ENCODE measurements around the gene FBP2. TPM values are rescaled to one million over a fixed set of nuclear protein-coding genes. Genes with fewer than 3 reads are reported as not detected.

Gene FBP2
- polyA plus RNA-seq, 1 donor (not counting 4 experiments of a cell fraction or from before 2014, with no cell fraction given) = not detected

DNA sequence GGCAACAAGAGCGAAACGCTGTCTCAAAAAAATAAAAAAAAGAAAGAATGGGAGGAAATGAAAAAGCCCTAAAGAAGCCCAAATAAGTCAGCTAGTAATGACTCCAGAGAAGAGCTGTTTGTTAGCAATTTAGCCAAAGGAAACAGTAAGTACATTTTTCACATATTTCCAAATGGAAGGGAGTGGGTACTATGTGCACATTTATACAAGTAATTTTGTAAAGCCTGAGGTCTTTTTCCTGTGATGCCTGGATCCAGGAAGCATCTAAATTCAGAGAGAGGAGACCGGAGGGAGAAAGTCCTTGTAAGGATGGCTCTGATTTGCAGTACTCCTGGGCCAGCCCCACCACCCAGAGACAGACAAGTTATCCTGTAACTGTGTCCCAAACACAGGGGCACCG lies 31.0 kb upstream of the FBP2 start:
- H3K27me3 ChIP-seq (ENCODE audit: control insufficient read depth, extremely low read depth, insufficient read depth, low read length) = no peaks in the 10 kb centered on the region
- TF ChIP-seq EZH2 (IDR thresholded peaks at IDR 0.05; ENCODE audit: low read length) = no peak
- TF ChIP-seq, protein P1, sequence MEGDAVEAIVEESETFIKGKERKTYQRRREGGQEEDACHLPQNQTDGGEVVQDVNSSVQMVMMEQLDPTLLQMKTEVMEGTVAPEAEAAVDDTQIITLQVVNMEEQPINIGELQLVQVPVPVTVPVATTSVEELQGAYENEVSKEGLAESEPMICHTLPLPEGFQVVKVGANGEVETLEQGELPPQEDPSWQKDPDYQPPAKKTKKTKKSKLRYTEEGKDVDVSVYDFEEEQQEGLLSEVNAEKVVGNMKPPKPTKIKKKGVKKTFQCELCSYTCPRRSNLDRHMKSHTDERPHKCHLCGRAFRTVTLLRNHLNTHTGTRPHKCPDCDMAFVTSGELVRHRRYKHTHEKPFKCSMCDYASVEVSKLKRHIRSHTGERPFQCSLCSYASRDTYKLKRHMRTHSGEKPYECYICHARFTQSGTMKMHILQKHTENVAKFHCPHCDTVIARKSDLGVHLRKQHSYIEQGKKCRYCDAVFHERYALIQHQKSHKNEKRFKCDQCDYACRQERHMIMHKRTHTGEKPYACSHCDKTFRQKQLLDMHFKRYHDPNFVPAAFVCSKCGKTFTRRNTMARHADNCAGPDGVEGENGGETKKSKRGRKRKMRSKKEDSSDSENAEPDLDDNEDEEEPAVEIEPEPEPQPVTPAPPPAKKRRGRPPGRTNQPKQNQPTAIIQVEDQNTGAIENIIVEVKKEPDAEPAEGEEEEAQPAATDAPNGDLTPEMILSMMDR (optimal IDR thresholded peaks at IDR 0.05 in 1 of 3, IDR thresholded peaks at IDR 0.05 in 1 of 3, conservative IDR thresholded peaks at IDR 0.05 in 1 of 3; ENCODE audit: extremely low read depth in 1 of 3, insufficient read depth in 2 of 3, low read length in 3 of 3) = no peak
- H3K9me3 ChIP-seq (ENCODE audit: control insufficient read depth, low read depth, low read length) = no peaks in the 10 kb centered on the region
- dilution Hi-C loops (cut with MboI; ENCODE audit: extremely low pct_ligation_motif_present, low sequenced_read_pairs) = no loop called here
- H3K9me1 ChIP-seq (ENCODE audit: control insufficient read depth, extremely low read depth, insufficient read depth, low read length) = no peaks in the 10 kb centered on the region
- H3K4me2 ChIP-seq (ENCODE audit: control insufficient read depth, extremely low read depth, insufficient read depth, low read depth, low read length) = no peak overlapping the region
- no peaks in the 10 kb centered on the region for H3K79me2 ChIP-seq (ENCODE audit: control insufficient read depth, insufficient read depth, low read length)
- DNase-seq (ENCODE audit: low read depth, low spot score) (no peak), FAIRE-seq (no peak)
- no peak overlapping the region for H3K9ac ChIP-seq (ENCODE audit: control insufficient read depth, extremely low read depth, insufficient read depth, low read length)
- H3K36me3 ChIP-seq (ENCODE audit: control insufficient read depth in 2 of 2, extremely low read depth in 1 of 2, insufficient read depth in 2 of 2, low read length in 2 of 2) = no peaks in the 10 kb centered on the region
- no peak overlapping the region for H3K27ac ChIP-seq (ENCODE audit: control insufficient read depth, insufficient read depth, low read length)
- H3K4me1 ChIP-seq (ENCODE audit: control insufficient read depth, extremely low read depth, insufficient read depth, low read length) = no peaks in the 10 kb centered on the region
- no peaks in the 10 kb centered on the region for H4K20me1 ChIP-seq (ENCODE audit: control insufficient read depth, extremely low read depth, insufficient read depth, low read length)
- H3K4me3 ChIP-seq (ENCODE audit: control insufficient read depth in 2 of 3, extremely low read depth in 1 of 3, insufficient read depth in 2 of 3, low read depth in 1 of 3, low read length in 3 of 3) = no peak overlapping the region
- H2AFZ ChIP-seq (ENCODE audit: control insufficient read depth, low read length) = no peak overlapping the region

- no peak for TF ChIP-seq EZH2 (IDR thresholded peaks at IDR 0.05; ENCODE audit: low read length)
- TF ChIP-seq, protein P1 (optimal IDR thresholded peaks at IDR 0.05 in 1 of 3, IDR thresholded peaks at IDR 0.05 in 1 of 3, conservative IDR thresholded peaks at IDR 0.05 in 1 of 3; ENCODE audit: extremely low read depth in 1 of 3, insufficient read depth in 2 of 3, low read length in 3 of 3) = peak in 1 of 3 experiments; percentile 27
- Histone ChIP-seq H3K27ac (ENCODE audit: control insufficient read depth, insufficient read depth, low read length) (no peak overlapping the region), H3K9ac (ENCODE audit: control insufficient read depth, extremely low read depth, insufficient read depth, low read length) (no peak overlapping the region), H4K20me1 (ENCODE audit: control insufficient read depth, extremely low read depth, insufficient read depth, low read length) (no peaks in the 10 kb centered on the region), H3K36me3 (ENCODE audit: control insufficient read depth in 2 of 2, extremely low read depth in 1 of 2, insufficient read depth in 2 of 2, low read length in 2 of 2) (no peaks in the 10 kb centered on the region), H3K4me2 (ENCODE audit: control insufficient read depth, extremely low read depth, insufficient read depth, low read depth, low read length) (no peak overlapping the region), H3K9me1 (ENCODE audit: control insufficient read depth, extremely low read depth, insufficient read depth, low read length) (no peaks in the 10 kb centered on the region), H3K9me3 (ENCODE audit: control insufficient read depth, low read depth, low read length) (no peaks in the 10 kb centered on the region), H3K79me2 (ENCODE audit: control insufficient read depth, insufficient read depth, low read length) (no peaks in the 10 kb centered on the region), H3K27me3 (ENCODE audit: control insufficient read depth, extremely low read depth, insufficient read depth, low read length) (no peaks in the 10 kb centered on the region), H3K4me1 (ENCODE audit: control insufficient read depth, extremely low read depth, insufficient read depth, low read length) (no peaks in the 10 kb centered on the region), H3K4me3 (ENCODE audit: control insufficient read depth in 2 of 3, extremely low read depth in 1 of 3, insufficient read depth in 2 of 3, low read depth in 1 of 3, low read length in 3 of 3) (no peak overlapping the region), H2AFZ (ENCODE audit: control insufficient read depth, low read length) (no peak overlapping the region)
- DNase-seq (ENCODE audit: low read depth, low spot score) (no peak), FAIRE-seq (no peak)
- dilution Hi-C loops (cut with MboI; ENCODE audit: extremely low pct_ligation_motif_present, low sequenced_read_pairs) = no loop called here
These were observed 29.6 kb upstream of the FBP2 start for GRCh38 chr9:94623253-94623652.
